GM20000 (cell line): ENCODE results near the gene DARS1.
"Not testable (repeated sequence)": the region's sequence is repeated elsewhere in the genome, so short reads cannot be mapped to it uniquely, and the experiment has no call there.

Experiments
- DNase-seq: peaks from one replicate; pipeline ENCODE4 v3.0.0; 2012; ENCODE audit warnings: low spot score
- CTCF ChIP-seq: IDR thresholded peaks from 2 replicates; pipeline ENCODE4 v1.5.1; 2012; ENCODE audit warnings: mild to moderate bottlenecking, control low read depth; ENCODE audit errors: extremely low read depth, missing control alignments

DARS1 gene

GRCh38 chr2:135965756-135966155 lies 19.7 kb downstream of the DARS1 start:
- no peak for DNase-seq
- TF ChIP-seq CTCF, result no peak

GRCh38 chr2:135964404-135964803 lies 21.0 kb downstream of the DARS1 start:
- DNase-seq, result not testable (repeated sequence)

- no peak for DNase-seq
- no peak for TF ChIP-seq CTCF
Measured at GRCh38 chr2:135963841-135964240, 21.6 kb downstream of the DARS1 start.

- TF ChIP-seq CTCF, result no peak
- DNase-seq, result no peak
Measured at GRCh38 chr2:135962366-135963123, 22.9 kb downstream of the DARS1 start.

- DNase-seq, result no peak
- TF ChIP-seq CTCF, result no peak
Measured at GRCh38 chr2:135960656-135961551, 24.5 kb downstream of the DARS1 start.

GRCh38 chr2:135960150-135960549 lies 25.3 kb downstream of the DARS1 start:
- DNase-seq, result no peak
- TF ChIP-seq CTCF, result no peak

- not testable (repeated sequence) for DNase-seq
Measured at GRCh38 chr2:135958927-135959326, 26.5 kb downstream of the DARS1 start.

GRCh38 chr2:135954020-135954601 lies 31.3 kb downstream of the DARS1 start:
- no peak for TF ChIP-seq CTCF
- no peak for DNase-seq
